ENCODE results near the gene GALNT13. TPM values are rescaled to one million over a fixed set of nuclear protein-coding genes. Genes with fewer than 3 reads are reported as not detected.

The GALNT13 gene
- total and polyA plus RNA-seq, 2 donors (not counting 1 experiment from before 2014, with no cell fraction given), result not detected

DNA sequence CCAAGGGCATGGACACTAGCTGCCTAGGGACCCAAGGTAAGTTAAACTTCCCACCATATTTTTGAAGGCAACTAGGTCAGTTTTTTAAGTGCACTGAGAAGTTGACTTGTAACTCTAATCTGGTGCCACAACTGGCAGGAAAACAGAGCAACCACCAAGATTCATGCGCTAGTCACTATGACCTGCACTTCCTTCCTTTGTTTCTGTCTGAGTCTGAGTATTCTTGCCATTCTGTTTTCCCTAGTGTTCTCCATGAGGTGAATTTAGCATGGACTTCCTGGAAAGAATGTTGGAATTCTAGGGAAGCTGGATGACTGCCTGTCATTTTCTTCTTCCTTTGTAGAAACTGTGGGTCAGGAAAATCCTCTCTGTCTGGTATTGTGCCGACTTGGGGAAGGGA is 249.0 kb downstream of the GALNT13 start:
- Mint-ChIP-seq H3K27me3 (no peaks in the 10 kb centered on the region), H3K27ac (no peak overlapping the region), H3K4me3 (no peak overlapping the region), H3K9me3 (ENCODE audit: insufficient read depth) (peaks cover 7% of the 10 kb centered on the region), H3K4me1 (no peaks in the 10 kb centered on the region)
- no peak overlapping the region for H3K4me3 ChIP-seq (ENCODE audit: control extremely low read depth in 1 of 5, extremely low read depth in 1 of 5, insufficient read depth in 1 of 5, low read depth in 2 of 5, low read length in 4 of 5)
- no peak overlapping the region for H3K9ac ChIP-seq (ENCODE audit: low read length)
- POLR2A ChIA-PET, result no interaction called here
- no peaks in the 10 kb centered on the region for H4K20me1 ChIP-seq (ENCODE audit: control insufficient read depth, insufficient read depth, low read length, poor library complexity, severe bottlenecking)
- WGBS (ENCODE audit: insufficient coverage), result no CpG with 5 or more reads among the region's 2 CpGs
- TF ChIP-seq EZH2 (IDR thresholded peaks at IDR 0.05; ENCODE audit: borderline replicate concordance, insufficient read depth, low read depth, low read length, poor library complexity, severe bottlenecking), result no peak
- TF ChIP-seq, protein P1, sequence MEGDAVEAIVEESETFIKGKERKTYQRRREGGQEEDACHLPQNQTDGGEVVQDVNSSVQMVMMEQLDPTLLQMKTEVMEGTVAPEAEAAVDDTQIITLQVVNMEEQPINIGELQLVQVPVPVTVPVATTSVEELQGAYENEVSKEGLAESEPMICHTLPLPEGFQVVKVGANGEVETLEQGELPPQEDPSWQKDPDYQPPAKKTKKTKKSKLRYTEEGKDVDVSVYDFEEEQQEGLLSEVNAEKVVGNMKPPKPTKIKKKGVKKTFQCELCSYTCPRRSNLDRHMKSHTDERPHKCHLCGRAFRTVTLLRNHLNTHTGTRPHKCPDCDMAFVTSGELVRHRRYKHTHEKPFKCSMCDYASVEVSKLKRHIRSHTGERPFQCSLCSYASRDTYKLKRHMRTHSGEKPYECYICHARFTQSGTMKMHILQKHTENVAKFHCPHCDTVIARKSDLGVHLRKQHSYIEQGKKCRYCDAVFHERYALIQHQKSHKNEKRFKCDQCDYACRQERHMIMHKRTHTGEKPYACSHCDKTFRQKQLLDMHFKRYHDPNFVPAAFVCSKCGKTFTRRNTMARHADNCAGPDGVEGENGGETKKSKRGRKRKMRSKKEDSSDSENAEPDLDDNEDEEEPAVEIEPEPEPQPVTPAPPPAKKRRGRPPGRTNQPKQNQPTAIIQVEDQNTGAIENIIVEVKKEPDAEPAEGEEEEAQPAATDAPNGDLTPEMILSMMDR (IDR thresholded peaks at IDR 0.05), result no peak
- H2AFZ ChIP-seq (ENCODE audit: insufficient read depth, low read depth, low read length, poor library complexity, severe bottlenecking), result no peak overlapping the region
- no peak overlapping the region for H3K4me2 ChIP-seq (replicated peaks; ENCODE audit: low read depth, low read length, poor library complexity, severe bottlenecking)
- peaks cover 0 to 6% (median 1%) of the 10 kb centered on the region in 3 donors for H3K9me3 ChIP-seq (ENCODE audit: control extremely low read depth in 1 of 3, control insufficient read depth in 2 of 3, insufficient read depth in 1 of 3, low read length in 2 of 3)
- no peaks in the 10 kb centered on the region for H3K36me3 ChIP-seq (replicated peaks in 1 of 2; ENCODE audit: control extremely low read depth in 1 of 2, control insufficient read depth in 1 of 2, extremely low read depth in 1 of 2, insufficient read depth in 2 of 2, low read length in 1 of 2)
- no peaks in the 10 kb centered on the region for H3K4me1 ChIP-seq (ENCODE audit: control insufficient read depth in 2 of 2, insufficient read depth in 2 of 2, low read length in 2 of 2)
- CTCF ChIA-PET, result no interaction called here
- H3K27ac ChIP-seq (ENCODE audit: low read length in 2 of 2), result no peak overlapping the region
- H3K27me3 ChIP-seq (replicated peaks in 1 of 4; ENCODE audit: control extremely low read depth in 1 of 4, control insufficient read depth in 3 of 4, insufficient read depth in 4 of 4, low read length in 3 of 4), result no peaks in the 10 kb centered on the region
- intact Hi-C loops (cut with micrococcal nuclease), result no loop called here
- ATAC-seq (ENCODE audit: low read depth) (no peak), DNase-seq (no peak)
- H3K79me2 ChIP-seq (ENCODE audit: control insufficient read depth, insufficient read depth, low read length), result no peaks in the 10 kb centered on the region

DNA sequence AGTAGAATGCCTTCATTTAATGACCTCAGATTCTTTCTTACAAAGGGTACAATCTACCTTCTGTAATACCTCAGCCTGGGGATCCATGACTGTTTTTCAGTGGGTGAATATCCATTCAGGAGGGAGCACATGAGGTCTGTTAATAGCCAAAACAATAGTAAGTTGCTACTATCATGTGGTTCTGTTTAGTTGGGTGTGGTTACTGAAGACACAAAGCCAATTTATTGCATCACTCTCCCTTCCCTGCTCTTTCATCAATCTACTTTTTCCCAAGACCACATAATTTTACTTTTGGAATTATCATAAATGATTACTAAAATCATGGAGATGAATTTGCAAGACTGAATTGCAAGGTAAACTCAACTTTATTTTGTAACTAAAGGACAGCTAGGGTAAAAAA is 254.2 kb downstream of the GALNT13 start:
- Histone ChIP-seq H3K4me3 (ENCODE audit: control extremely low read depth in 1 of 5, extremely low read depth in 1 of 5, insufficient read depth in 1 of 5, low read depth in 2 of 5, low read length in 4 of 5) (no peak overlapping the region), H3K36me3 (replicated peaks in 1 of 2; ENCODE audit: control extremely low read depth in 1 of 2, control insufficient read depth in 1 of 2, extremely low read depth in 1 of 2, insufficient read depth in 2 of 2, low read length in 1 of 2) (no peaks in the 10 kb centered on the region), H4K20me1 (ENCODE audit: control insufficient read depth, insufficient read depth, low read length, poor library complexity, severe bottlenecking) (no peaks in the 10 kb centered on the region), H3K27ac (ENCODE audit: low read length in 2 of 2) (no peak overlapping the region), H3K4me2 (replicated peaks; ENCODE audit: low read depth, low read length, poor library complexity, severe bottlenecking) (no peak overlapping the region), H3K4me1 (ENCODE audit: control insufficient read depth in 2 of 2, insufficient read depth in 2 of 2, low read length in 2 of 2) (no peaks in the 10 kb centered on the region), H3K27me3 (replicated peaks in 1 of 4; ENCODE audit: control extremely low read depth in 1 of 4, control insufficient read depth in 3 of 4, insufficient read depth in 4 of 4, low read length in 3 of 4) (no peaks in the 10 kb centered on the region), H3K9me3 (ENCODE audit: control extremely low read depth in 1 of 3, control insufficient read depth in 2 of 3, insufficient read depth in 1 of 3, low read length in 2 of 3) (no peaks in the 10 kb centered on the region), H3K79me2 (ENCODE audit: control insufficient read depth, insufficient read depth, low read length) (no peaks in the 10 kb centered on the region), H2AFZ (ENCODE audit: insufficient read depth, low read depth, low read length, poor library complexity, severe bottlenecking) (no peak overlapping the region), H3K9ac (ENCODE audit: low read length) (no peak overlapping the region)
- Mint-ChIP-seq H3K27ac (no peak overlapping the region), H3K4me1 (no peaks in the 10 kb centered on the region), H3K4me3 (no peak overlapping the region), H3K9me3 (ENCODE audit: insufficient read depth) (peaks cover 2% of the 10 kb centered on the region), H3K27me3 (no peaks in the 10 kb centered on the region)
- POLR2A ChIA-PET, result no interaction called here
- TF ChIP-seq EZH2 (IDR thresholded peaks at IDR 0.05; ENCODE audit: borderline replicate concordance, insufficient read depth, low read depth, low read length, poor library complexity, severe bottlenecking), result no peak
- TF ChIP-seq, protein P1 (IDR thresholded peaks at IDR 0.05), result no peak
- CTCF ChIA-PET, result no interaction called here
- no peak for DNase-seq
- intact Hi-C loops (cut with micrococcal nuclease), result no loop called here
- ATAC-seq (ENCODE audit: low read depth), result no peak
